ENCODE measurements around the gene SERPINB13.

- TF ChIP-seq POLR2AphosphoS5 (IDR thresholded peaks at IDR 0.05; ENCODE audit: low read depth, low read length) (no peak), POLR2A (IDR thresholded peaks at IDR 0.05; ENCODE audit: low read depth, low read length) (no peak), TAF1 (IDR thresholded peaks at IDR 0.05; ENCODE audit: borderline replicate concordance, low read depth, low read length) (no peak)
These were observed 43.1 kb upstream of the SERPINB13 start for GRCh38 chr18:63544017-63544416.
